ENCODE measurements around the gene GALNT13.

The GALNT13 gene

DNA sequence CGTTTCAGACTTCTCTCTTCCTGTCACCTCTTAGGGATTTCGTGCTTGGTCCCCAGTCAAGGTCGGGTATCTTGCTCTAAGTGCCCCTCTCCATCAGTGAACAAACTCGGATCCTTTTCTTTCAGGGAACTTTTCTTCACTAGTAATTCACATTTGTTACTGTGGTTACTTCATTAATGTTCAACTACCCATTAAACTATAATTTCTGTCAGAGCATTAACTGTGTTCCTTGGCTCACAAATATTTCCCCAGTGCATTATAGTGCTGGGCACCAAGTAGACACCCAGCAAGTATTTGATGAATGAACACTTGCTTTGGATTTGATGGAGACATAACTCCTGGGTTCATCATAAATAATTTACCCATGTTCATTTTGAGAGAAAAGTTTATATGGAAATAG is 617.1 kb downstream of the GALNT13 start:
- ATAC-seq: no peak

DNA sequence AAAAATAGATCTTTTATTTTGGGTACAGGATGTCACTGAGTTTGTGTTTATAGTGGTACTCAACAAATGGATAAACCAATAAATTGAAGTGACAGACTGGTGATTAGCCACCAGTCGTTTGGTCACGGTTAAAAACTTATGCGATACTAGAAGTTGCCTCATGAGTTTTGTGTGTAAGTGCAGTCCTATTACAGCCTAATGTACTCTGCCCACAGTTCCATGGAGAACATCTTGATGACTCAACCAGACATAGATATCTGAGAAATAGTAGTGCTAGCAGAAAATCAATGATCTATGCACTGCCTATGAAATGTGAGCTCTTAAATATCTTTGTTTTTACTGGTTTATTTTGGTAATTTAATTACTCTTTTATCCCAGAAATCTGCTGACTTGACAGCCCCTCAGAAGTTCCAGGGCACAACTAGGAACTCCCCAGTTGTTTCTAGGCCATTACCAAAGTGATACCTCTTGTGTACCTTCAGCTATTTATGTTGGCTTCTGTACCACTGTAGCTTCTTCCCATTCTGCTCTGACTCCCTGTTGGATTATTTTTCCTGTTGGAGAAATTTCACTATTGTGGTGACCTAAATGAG is 617.6 kb downstream of the GALNT13 start:
- no peak for ATAC-seq

DNA sequence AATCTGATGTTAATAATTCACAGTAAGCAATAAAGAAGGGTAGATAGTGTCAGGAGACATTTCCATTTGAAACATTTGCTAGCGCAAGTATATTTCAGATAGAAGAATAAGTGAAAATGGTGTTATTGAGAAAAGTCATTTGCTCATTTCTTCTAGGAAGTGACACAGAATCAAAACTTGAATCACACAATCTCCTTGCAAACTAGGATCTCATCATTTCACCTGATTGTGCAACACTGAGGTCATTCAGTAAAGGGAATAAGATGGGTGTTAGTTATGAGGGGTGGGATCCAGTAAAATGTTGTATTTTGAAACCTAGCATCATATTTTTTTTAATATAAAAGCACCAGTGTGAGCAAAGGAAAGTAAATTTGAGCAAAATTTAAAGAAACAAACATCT is 618.8 kb downstream of the GALNT13 start:
- no peak for ATAC-seq

DNA sequence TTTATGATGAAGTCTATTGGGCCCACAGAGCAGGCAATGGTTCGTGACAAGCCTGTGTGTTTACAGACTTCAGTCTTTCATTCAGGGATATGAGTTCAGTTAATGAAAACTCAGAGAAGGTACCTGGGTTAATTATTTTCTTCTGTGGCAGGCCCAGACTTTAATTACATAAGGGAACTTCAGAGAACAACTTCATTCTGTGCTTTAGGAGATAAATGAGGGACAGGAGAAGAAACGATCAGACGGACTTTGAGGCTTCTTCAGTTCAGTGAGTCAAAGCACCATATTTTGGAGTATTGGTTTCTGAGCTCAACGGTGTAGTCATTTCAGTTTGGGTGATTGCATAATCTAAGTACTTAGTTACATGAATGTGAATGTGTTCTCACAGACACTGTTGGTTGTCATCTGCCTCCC is 623.7 kb downstream of the GALNT13 start:
- no peak for ATAC-seq

DNA sequence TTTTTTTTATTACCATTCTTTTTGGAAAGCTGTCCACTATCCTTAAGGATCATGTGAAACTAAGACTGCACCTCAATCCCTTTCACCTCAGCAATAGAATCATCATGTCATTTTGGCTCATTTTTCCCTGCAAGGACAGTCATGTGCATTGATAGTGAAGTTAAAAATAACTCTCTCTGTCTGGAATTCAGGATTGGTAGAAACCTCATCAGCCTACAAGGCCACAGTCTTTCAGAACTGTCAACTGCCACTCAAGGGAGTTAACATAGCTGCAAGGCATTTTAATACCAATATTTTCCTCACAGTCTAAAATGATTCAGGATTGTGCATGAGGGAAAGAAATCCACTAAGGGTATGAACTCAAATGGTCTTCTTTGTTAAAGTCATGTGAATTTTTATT is 625.3 kb downstream of the GALNT13 start:
- no peak for ATAC-seq
